Suppressor macrophage treated with lipopolysaccharide for 4 hours (primary cell): ENCODE results near the gene MBOAT1.
"Not testable (repeated sequence)": the region's sequence is repeated elsewhere in the genome, so short reads cannot be mapped to it uniquely, and the experiment has no call there.

Experiments used
- DNase-seq: peaks from one replicate; pipeline ENCODE4 v3.0.0-alpha.2; 2020

MBOAT1 gene

GRCh38 chr6:20202324-20202658, 10.0 kb downstream of the MBOAT1 start:
- no peak for DNase-seq

- no peak for DNase-seq
Measured at GRCh38 chr6:20200761-20201630, 11.3 kb downstream of the MBOAT1 start.

- DNase-seq: no peak
Measured at GRCh38 chr6:20198775-20199174, 13.5 kb downstream of the MBOAT1 start.

- DNase-seq: peak; percentile 41
Measured at GRCh38 chr6:20198156-20198774, 14.0 kb downstream of the MBOAT1 start.

- no peak for DNase-seq
Measured at GRCh38 chr6:20197251-20197650, 15.0 kb downstream of the MBOAT1 start.

GRCh38 chr6:20192625-20193024, 19.6 kb downstream of the MBOAT1 start:
- DNase-seq: no peak

GRCh38 chr6:20191992-20192391, 20.3 kb downstream of the MBOAT1 start:
- no peak for DNase-seq

GRCh38 chr6:20188630-20189075, 23.6 kb downstream of the MBOAT1 start:
- DNase-seq: no peak

GRCh38 chr6:20186981-20187380, 25.3 kb downstream of the MBOAT1 start:
- no peak for DNase-seq

GRCh38 chr6:20183706-20184105, 28.6 kb downstream of the MBOAT1 start:
- DNase-seq: no peak

- DNase-seq: no peak
Measured at GRCh38 chr6:20182926-20183521, 29.2 kb downstream of the MBOAT1 start.

- no peak for DNase-seq
Measured at GRCh38 chr6:20182069-20182468, 30.2 kb downstream of the MBOAT1 start.

GRCh38 chr6:20180935-20181334, 31.3 kb downstream of the MBOAT1 start:
- DNase-seq: no peak

- DNase-seq: not testable (repeated sequence)
Measured at GRCh38 chr6:20179287-20180045, 32.8 kb downstream of the MBOAT1 start.

GRCh38 chr6:20178327-20178726, 33.9 kb downstream of the MBOAT1 start:
- no peak for DNase-seq

- no peak for DNase-seq
Measured at GRCh38 chr6:20175810-20176410, 36.4 kb downstream of the MBOAT1 start.

- peak; percentile 27 for DNase-seq
Measured at GRCh38 chr6:20173833-20174792, 38.2 kb downstream of the MBOAT1 start.

GRCh38 chr6:20172842-20173456, 39.3 kb downstream of the MBOAT1 start:
- DNase-seq: peak; percentile 15

- no peak for DNase-seq
Measured at GRCh38 chr6:20170455-20171148, 41.7 kb downstream of the MBOAT1 start.

GRCh38 chr6:20169786-20170185, 42.5 kb downstream of the MBOAT1 start:
- peak; percentile 5 for DNase-seq
